K562 treated with DMSO at 1 percent for 24 hours (cell line): ENCODE measurements around the gene B3GALT2. TPM values are rescaled to one million over a fixed set of nuclear protein-coding genes. Genes with fewer than 3 reads are reported as not detected.

Source experiments
- total RNA-seq: library from RNA; unstranded; fragments of 300-600 nt; gene quantifications from 2 replicates; pipeline ENCODE4 v1.2.3, GENCODE V29; 2022; ENCODE audit warnings: low read depth; ENCODE audit not compliant: insufficient read depth

The B3GALT2 gene
- total RNA-seq = not detected in 2 replicates

GRCh38 chr1:193185901-193186731 is at the start of gene B3GALT2:
Gene B3GALT2, minus strand, starts transcription at chr1:193186613. Its CDS starts 5,051 bp downstream, at chr1:193181562.

Other genes with a start within 250 kb of the B3GALT2 start
- gene UCHL5, start 127.3 kb downstream of the B3GALT2 start, total RNA-seq = 44.7 and 49.1 TPM in 2 replicates
- 33.3 and 42.6 TPM in 2 replicates for gene RO60, start 127.0 kb downstream of the B3GALT2 start, total RNA-seq
- gene GLRX2, start 81.2 kb downstream of the B3GALT2 start, total RNA-seq = 51.9 and 62.9 TPM in 2 replicates
- 17.5 and 23.0 TPM in 2 replicates for gene CDC73, start 64.6 kb downstream of the B3GALT2 start, total RNA-seq